Stomach (tissue), 9 donors: ENCODE results near the gene SEPTIN12. TPM values are rescaled to one million over a fixed set of nuclear protein-coding genes. Genes with fewer than 3 reads are reported as not detected.

Experiments
- DNase-seq, 2 donors: peaks; one replicate each; pipeline versions ENCODE4 v3.0.0 to v3.0.0-alpha.2; 2013 to 2019
- H3K27ac ChIP-seq, 5 donors: fragments of 200-600 bp in 4 of 5; sonication (generic) in 4 of 5; one replicate each; pipeline ENCODE4 v1.5.1; 2013 to 2019; ENCODE audit warnings: mild to moderate bottlenecking in 1 of 5, moderate library complexity in 1 of 5
- H3K27me3 ChIP-seq, 3 donors: fragments of 200-600 bp; sonication (generic); one replicate each; pipeline ENCODE4 v1.5.1; 2017 to 2019; ENCODE audit warnings: mixed run types in 1 of 3
- H3K36me3 ChIP-seq, 4 donors: fragments of 200-600 bp; sonication (generic); 1 replicate in 3 of 4; 2 replicates in 1 of 4; pipeline ENCODE4 v1.5.1; 2016 to 2019
- H3K4me1 ChIP-seq, 4 donors: fragments of 200-600 bp; sonication (generic); one replicate each; pipeline ENCODE4 v1.5.1; 2016 to 2019
- H3K4me3 ChIP-seq, 4 donors: fragments of 200-600 bp; sonication (generic) in 3 of 4; one replicate each; pipeline ENCODE4 v1.5.1; 2016 to 2019; ENCODE audit warnings: mild to moderate bottlenecking in 1 of 4
- H3K9me3 ChIP-seq, 4 donors: fragments of 200-600 bp; sonication (generic); one replicate each; pipeline ENCODE4 v1.5.1; 2016 to 2019
- CTCF ChIP-seq, 7 experiments: fragments of 450-650 bp in 4 of 7; fragments of 200-600 bp in 3 of 7; sonication (generic) in 3 of 7; IDR thresholded peaks; one replicate each; pipeline ENCODE4 v1.5.1; 2016 to 2019; ENCODE audit warnings: antibody characterized with exemption in 7 of 7, control low read depth in 2 of 7, mild to moderate bottlenecking in 1 of 7
- EP300 ChIP-seq: sonication (generic); formaldehyde crosslinking; IDR thresholded peaks from one replicate; pipeline ENCODE4 v1.6.1; 2017; ENCODE audit warnings: antibody characterized with exemption
- POLR2A ChIP-seq, 4 donors: fragments of 450-650 bp; IDR thresholded peaks; one replicate each; pipeline ENCODE4 v1.6.1; 2016; ENCODE audit warnings: antibody characterized with exemption in 4 of 4, control low read depth in 2 of 4, mild to moderate bottlenecking in 1 of 4, moderate library complexity in 1 of 4
- POLR2AphosphoS5 ChIP-seq, 3 donors: sonication (generic); formaldehyde crosslinking; IDR thresholded peaks; one replicate each; pipeline ENCODE4 v1.6.1; 2016; ENCODE audit warnings: antibody characterized with exemption in 3 of 3
- WGBS, 5 donors: extraction: QIAGEN DNeasy Blood & Tissue Kit in 3 of 5; methylation state at CpG; one replicate each; pipeline versions ENCODE4 v1.1.5 to v1.1.7; 2013 to 2018; 5-methylcytosine and 5-hydroxymethylcytosine counted together
- intact Hi-C: fragments of 100-400 bp; cut with DNase I; formaldehyde crosslinking; loops from one replicate; pipeline ENCODE4 v1.15.1; 2023; ENCODE audit warnings: low total_unique reads
- polyA plus RNA-seq, 3 donors: library from polyadenylated mRNA; stranded (reverse); fragments of 200-250 nt; gene quantifications; one replicate each; pipeline ENCODE4 v1.2.3, GENCODE V29; 2013
- small RNA-seq, 4 donors: library from RNA; depleted of rRNA; stranded (forward); fragments of <200 nt; gene quantifications; one replicate each; pipeline ENCODE3, GENCODE V24; 2016
- total RNA-seq, 5 donors: library from RNA; depleted of rRNA; stranded (reverse); fragments of >200 nt; gene quantifications; one replicate each; pipeline versions ENCODE4 v1.1.0 to v1.2.3, GENCODE V29; 2014 to 2016
- donor health status: healthy with polysubstance abuse.
- donor health status: Bipolar disorder and iron deficiency.
- donor health status: healthy.

Gene SEPTIN12
- total and polyA plus RNA-seq, 8 donors = not detected

DNA sequence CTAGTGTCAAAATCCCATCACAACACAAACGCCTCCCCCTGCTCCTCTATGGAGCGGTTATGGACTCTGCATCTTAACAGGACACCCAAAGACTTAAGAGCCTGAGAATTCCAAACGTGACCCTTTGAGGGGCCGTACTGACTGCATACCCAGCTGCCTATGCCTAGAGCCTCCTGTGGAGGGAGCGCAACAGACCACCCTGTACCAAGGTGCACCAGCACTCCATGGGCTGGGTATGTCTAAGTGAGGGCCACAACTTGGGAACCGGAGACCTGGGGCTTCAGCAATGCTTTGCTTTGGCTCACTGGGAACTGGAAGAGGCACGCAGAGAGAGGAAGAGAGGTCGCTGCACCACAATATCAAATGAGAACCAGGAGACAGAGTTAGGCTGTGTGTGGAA lies 59.5 kb downstream of the SEPTIN12 start:
- Histone ChIP-seq H3K4me1 (peaks cover 0 to 11% (median 10%) of the 10 kb centered on the region in 4 donors), H3K36me3 (peaks cover 31 to 83% (median 73%) of the 10 kb centered on the region in 4 donors), H3K27ac (no peak overlapping the region), H3K9me3 (no peaks in the 10 kb centered on the region), H3K4me3 (no peak overlapping the region), H3K27me3 (no peaks in the 10 kb centered on the region)
- WGBS, 5 donors = 92 to 97% (median 95%) methylated on average over 8 of the region's 8 CpGs
- intact Hi-C loops = no loop called here
- no peak for DNase-seq
- no peak for TF ChIP-seq CTCF (IDR thresholded peaks at IDR 0.05)
- no peak for TF ChIP-seq POLR2AphosphoS5 (IDR thresholded peaks at IDR 0.05)
- TF ChIP-seq POLR2A (IDR thresholded peaks at IDR 0.05) = no peak
- no peak for TF ChIP-seq EP300

Small RNA genes within 50 kb of the gene (small RNA-seq; reads per million reads assigned to genes)
- 0 reads per million in 4 donors for gene RF00017

Other genes with a start within 250 kb of the SEPTIN12 start
- gene CDIP1, start 249.6 kb downstream of the SEPTIN12 start, total RNA-seq = 10 to 100 TPM in 3 of 5 donors, 1 to 10 TPM in 2; 2.9 to 36.5 (median 18.8) TPM
- gene CDIP1, start 249.6 kb downstream of the SEPTIN12 start, polyA plus RNA-seq = 10 to 100 TPM in 2 of 3 donors, 1 to 10 TPM in 1; 9.5 to 13.8 (median 10.6) TPM
- under 1 TPM in 2 of 5 donors, not detected in 3; 0.37 to 0.43 TPM for gene C16orf96, start 232.0 kb downstream of the SEPTIN12 start, total RNA-seq
- gene C16orf96, start 232.0 kb downstream of the SEPTIN12 start, polyA plus RNA-seq = not detected
- 10 to 100 TPM in 2 of 5 donors, 1 to 10 TPM in 2, under 1 TPM in 1; 0.58 to 77.2 (median 6.8) TPM for gene UBALD1, start 173.5 kb downstream of the SEPTIN12 start, total RNA-seq
- gene UBALD1, start 173.5 kb downstream of the SEPTIN12 start, polyA plus RNA-seq = 10 to 100 TPM; 17.2 to 41.3 (median 31.9) TPM
- 100 to 1,000 TPM in 2 of 5 donors, 10 to 100 TPM in 3; 34.7 to 469 (median 91.4) TPM for gene MGRN1, start 163.5 kb downstream of the SEPTIN12 start, total RNA-seq
- 10 to 100 TPM; 13.2 to 21.5 (median 17.9) TPM for gene MGRN1, start 163.5 kb downstream of the SEPTIN12 start, polyA plus RNA-seq
- 10 to 100 TPM in 4 of 5 donors, 1 to 10 TPM in 1; 3.5 to 48.2 (median 44.2) TPM for gene NUDT16L1, start 94.8 kb downstream of the SEPTIN12 start, total RNA-seq
- gene NUDT16L1, start 94.8 kb downstream of the SEPTIN12 start, polyA plus RNA-seq = 10 to 100 TPM; 31.9 to 37.2 (median 33.3) TPM
- gene ANKS3, start 54.1 kb downstream of the SEPTIN12 start, total RNA-seq = 100 to 1,000 TPM in 1 of 5 donors, 10 to 100 TPM in 4; 11.6 to 183 (median 33.5) TPM
- gene ANKS3, start 54.1 kb downstream of the SEPTIN12 start, polyA plus RNA-seq = 10 to 100 TPM; 16.2 to 25.0 (median 24.3) TPM
- gene DNAAF8, start 53.8 kb downstream of the SEPTIN12 start, total RNA-seq = 1 to 10 TPM in 1 of 5 donors, not detected in 4; 1.8 TPM
- gene DNAAF8, start 53.8 kb downstream of the SEPTIN12 start, polyA plus RNA-seq = 1 to 10 TPM in 1 of 3 donors, under 1 TPM in 1, not detected in 1; 0.68 to 1.2 TPM
- gene ZNF500, start 21.2 kb downstream of the SEPTIN12 start, total RNA-seq = 10 to 100 TPM in 2 of 5 donors, 1 to 10 TPM in 2, under 1 TPM in 1; 0.45 to 19.3 (median 10.0) TPM
- gene ZNF500, start 21.2 kb downstream of the SEPTIN12 start, polyA plus RNA-seq = 1 to 10 TPM; 1.8 to 4.3 (median 4.0) TPM
- gene SMIM22, start 7.0 kb upstream of the SEPTIN12 start, total RNA-seq = 100 to 1,000 TPM in 3 of 5 donors, 10 to 100 TPM in 2; 20.5 to 732 (median 131) TPM
- 1,000 to 10,000 TPM in 2 of 3 donors, 100 to 1,000 TPM in 1; 481 to 1,027 (median 1,002) TPM for gene SMIM22, start 7.0 kb upstream of the SEPTIN12 start, polyA plus RNA-seq
- 100 to 1,000 TPM in 1 of 5 donors, 10 to 100 TPM in 3, 1 to 10 TPM in 1; 6.1 to 350 (median 45.5) TPM for gene ROGDI, start 14.3 kb upstream of the SEPTIN12 start, total RNA-seq
- 10 to 100 TPM; 27.0 to 63.9 (median 46.1) TPM for gene ROGDI, start 14.3 kb upstream of the SEPTIN12 start, polyA plus RNA-seq
- gene GLYR1, start 58.9 kb upstream of the SEPTIN12 start, total RNA-seq = 100 to 1,000 TPM in 2 of 5 donors, 10 to 100 TPM in 3; 46.9 to 187 (median 83.2) TPM
- 10 to 100 TPM; 29.3 to 46.0 (median 36.5) TPM for gene GLYR1, start 58.9 kb upstream of the SEPTIN12 start, polyA plus RNA-seq
- gene UBN1, start 59.1 kb upstream of the SEPTIN12 start, total RNA-seq = 100 to 1,000 TPM in 1 of 5 donors, 10 to 100 TPM in 4; 34.0 to 319 (median 51.3) TPM
- gene UBN1, start 59.1 kb upstream of the SEPTIN12 start, polyA plus RNA-seq = 1 to 10 TPM; 5.4 to 9.3 (median 7.8) TPM
- gene PPL, start 148.8 kb upstream of the SEPTIN12 start, total RNA-seq = 10 to 100 TPM; 11.4 to 98.8 (median 31.6) TPM
- 10 to 100 TPM in 2 of 3 donors, 1 to 10 TPM in 1; 5.8 to 96.8 (median 10.7) TPM for gene PPL, start 148.8 kb upstream of the SEPTIN12 start, polyA plus RNA-seq
- gene SEC14L5, start 170.0 kb upstream of the SEPTIN12 start, total RNA-seq = 10 to 100 TPM in 1 of 5 donors, under 1 TPM in 2, not detected in 2; 0.43 to 30.3 (median 0.55) TPM
- under 1 TPM; 0.15 to 0.33 (median 0.19) TPM for gene SEC14L5, start 170.0 kb upstream of the SEPTIN12 start, polyA plus RNA-seq
- 100 to 1,000 TPM in 2 of 5 donors, 10 to 100 TPM in 3; 19.6 to 139 (median 31.2) TPM for gene NAGPA, start 245.6 kb upstream of the SEPTIN12 start, total RNA-seq
- 10 to 100 TPM; 10.0 to 19.4 (median 11.8) TPM for gene NAGPA, start 245.6 kb upstream of the SEPTIN12 start, polyA plus RNA-seq